HEK293 (cell line): ENCODE data around the gene GAST.

Experiments
- CTCF ChIA-PET: fragments of 350-600 bp; formaldehyde crosslinking; extraction: SDS; loops from one replicate; lab custom pipeline; 2021; ENCODE audit warnings: antibody characterized with exemption; lab: Yijun Ruan, JAX
- POLR2A ChIA-PET: fragments of 300-600 bp; formaldehyde crosslinking; extraction: SDS; loops from one replicate; lab custom pipeline; 2020; ENCODE audit warnings: antibody characterized with exemption, inconsistent platforms; lab: Yijun Ruan, JAX
- H3K27ac ChIP-seq: fragments of 200-500 bp; sonication (Bioruptor generic); 2 replicates; pipeline ENCODE4 v1.5.1; 2014; ENCODE audit warnings: low read depth, low read length, control low read depth, inconsistent platforms; ENCODE audit errors: extremely low read depth
- H3K36me3 ChIP-seq, 2 experiments: fragments of 200-500 bp in 1 of 2; sonication (Bioruptor generic) in 1 of 2; 1 replicate in 1 of 2; 2 replicates in 1 of 2; pipeline ENCODE4 v1.5.1; 2014 to 2017; ENCODE audit warnings: inconsistent platforms in 2 of 2, low read length in 2 of 2; ENCODE audit not compliant: control insufficient read depth in 2 of 2, insufficient read depth in 1 of 2
- H3K4me1 ChIP-seq: fragments of 200-500 bp; sonication (Bioruptor generic); 2 replicates; pipeline ENCODE4 v1.5.1; 2014; ENCODE audit warnings: mild to moderate bottlenecking, low read length, inconsistent platforms; ENCODE audit not compliant: control insufficient read depth, insufficient read depth
- H3K4me3 ChIP-seq: 2 replicates; pipeline ENCODE4 v1.5.1; 2011; ENCODE audit warnings: low read depth, mild to moderate bottlenecking, control low read depth, low read length, moderate library complexity
- H3K9me3 ChIP-seq: fragments of 200-500 bp; sonication (Bioruptor generic); 2 replicates; pipeline ENCODE4 v1.5.1; 2014; ENCODE audit warnings: low read depth, low read length, inconsistent platforms; ENCODE audit not compliant: control insufficient read depth, insufficient read depth
- BCL6B ChIP-seq: fragments of 450-650 bp; formaldehyde crosslinking; IDR thresholded peaks from 2 replicates; pipeline ENCODE4 v1.5.1; 2017; ENCODE audit warnings: missing biosample characterization, missing genetic modification characterization
- ELK4 ChIP-seq: IDR thresholded peaks from 2 replicates; pipeline ENCODE4 v1.6.1; 2011; ENCODE audit warnings: mild to moderate bottlenecking, low read depth, low read length, borderline replicate concordance
- IKZF3 ChIP-seq: fragments of 450-650 bp; IDR thresholded peaks from 2 replicates; pipeline ENCODE4 v1.5.0; 2018; ENCODE audit warnings: missing biosample characterization, mild to moderate bottlenecking, missing genetic modification characterization, moderate library complexity
- PRDM1 ChIP-seq: fragments of 450-650 bp; formaldehyde crosslinking; IDR thresholded peaks from 2 replicates; pipeline ENCODE4; 2016; ENCODE audit warnings: missing biosample characterization, missing genetic modification characterization
- TSHZ1 ChIP-seq: fragments of 450-650 bp; formaldehyde crosslinking; IDR thresholded peaks from 2 replicates; pipeline ENCODE4 v1.5.1; 2016; ENCODE audit warnings: missing biosample characterization, missing genetic modification characterization, borderline replicate concordance
- YY2 ChIP-seq: fragments of 450-650 bp; formaldehyde crosslinking; IDR thresholded peaks from 2 replicates; pipeline ENCODE4 v1.5.1; 2016; ENCODE audit warnings: missing biosample characterization, missing genetic modification characterization
- ZBTB17 ChIP-seq: fragments of 450-650 bp; formaldehyde crosslinking; IDR thresholded peaks from 2 replicates; pipeline ENCODE4 v1.5.1; 2016; ENCODE audit warnings: missing biosample characterization, missing genetic modification characterization
- ZBTB49 ChIP-seq: fragments of 450-650 bp; formaldehyde crosslinking; IDR thresholded peaks from 2 replicates; pipeline ENCODE4 v1.5.1; 2016; ENCODE audit warnings: missing biosample characterization, missing genetic modification characterization, low read depth
- ZNF324 ChIP-seq: fragments of 450-650 bp; formaldehyde crosslinking; IDR thresholded peaks from 2 replicates; pipeline ENCODE4 v1.5.1; 2016; ENCODE audit warnings: missing biosample characterization, missing genetic modification characterization
- ZNF341 ChIP-seq: fragments of 450-650 bp; formaldehyde crosslinking; IDR thresholded peaks from 2 replicates; pipeline ENCODE4; 2016; ENCODE audit warnings: low read depth, missing biosample characterization, missing genetic modification characterization
- ZNF366 ChIP-seq: fragments of 450-650 bp; formaldehyde crosslinking; conservative IDR thresholded peaks from 2 replicates; pipeline ENCODE4 v1.5.1; 2016; ENCODE audit warnings: missing biosample characterization, missing genetic modification characterization
- ZNF521 ChIP-seq: fragments of 450-650 bp; formaldehyde crosslinking; IDR thresholded peaks from 2 replicates; pipeline ENCODE4 v1.5.1; 2017; ENCODE audit warnings: missing biosample characterization, mild to moderate bottlenecking, missing genetic modification characterization
- ZNF580 ChIP-seq: fragments of 450-650 bp; formaldehyde crosslinking; IDR thresholded peaks from 2 replicates; pipeline ENCODE4 v1.5.1; 2016; ENCODE audit warnings: missing biosample characterization, missing genetic modification characterization
- ZNF747 ChIP-seq: fragments of 450-650 bp; formaldehyde crosslinking; IDR thresholded peaks from 2 replicates; pipeline ENCODE4 v1.5.1; 2016; ENCODE audit warnings: missing biosample characterization, missing genetic modification characterization
- ZNF776 ChIP-seq: fragments of 450-650 bp; formaldehyde crosslinking; IDR thresholded peaks from 2 replicates; pipeline ENCODE4 v1.5.0; 2017; ENCODE audit warnings: missing biosample characterization, missing genetic modification characterization, borderline replicate concordance
- ZNF777 ChIP-seq: fragments of 450-650 bp; formaldehyde crosslinking; IDR thresholded peaks from 2 replicates; pipeline ENCODE4 v1.5.1; 2017; ENCODE audit warnings: missing biosample characterization, missing genetic modification characterization, borderline replicate concordance
- ZSCAN4 ChIP-seq: fragments of 450-650 bp; formaldehyde crosslinking; IDR thresholded peaks from 2 replicates; pipeline ENCODE4 v1.5.1; 2017; ENCODE audit warnings: missing biosample characterization, missing genetic modification characterization

GAST gene

GRCh38 chr17:41735744-41736143 is 23.6 kb downstream of the GAST start:
- Histone ChIP-seq H3K4me3 (no peak overlapping the region), H3K9me3 (no peaks in the 10 kb centered on the region), H3K4me1 (peaks cover 2% of the 10 kb centered on the region; the same call in 1 of the 2 replicates), H3K27ac (no peak overlapping the region), H3K36me3 (peaks cover 0 to 6% of the 10 kb centered on the region in 2 experiments; a peak in 1 of 3 replicates)
- TF ChIP-seq PRDM1 (tag by site-specific recombination) (0 out of 2 replicates have a peak, but pooled peaks have one; percentile 63), ZNF324 (tag by site-specific recombination) (no peak)
- POLR2A ChIA-PET: interaction anchor here (0.9 to 2.4 kb wide), 6 partner anchors 22 to 231 kb away, joined by 3 to 14 read pairs (median 4); partner anchors contain the start of genes CNP, EIF1 and JUP
- CTCF ChIA-PET: interaction anchor here (0.5 to 3.3 kb wide), 5 partner anchors 40 to 223 kb away, joined by 3 to 51 read pairs (median 6); no protein-coding TSS in a partner anchor

GRCh38 chr17:41736983-41737679 is 25.0 kb downstream of the GAST start:
- TF ChIP-seq ZNF776 (tag by site-specific recombination) (no peak), PRDM1 (tag by site-specific recombination) (peak; percentile 62; the same call in 1 of the 2 replicates), YY2 (no peak), ZNF580 (tag by site-specific recombination) (peak; percentile 16; the same call in 1 of the 2 replicates), ZSCAN4 (tag by site-specific recombination) (no peak), ZNF366 (tag by site-specific recombination) (peak; percentile 85)
- TF ChIP-seq, all 188 proteins: peak for 3
- ChIA-PET CTCF (interaction anchor here (0.6 to 3.3 kb wide), 42 partner anchors 10 to 1976 kb away, joined by 3 to 51 read pairs (median 4); partner anchors contain the start of genes JUP, KLHL10 and P3H4), POLR2A (interaction anchor here (0.6 to 1.9 kb wide), 8 partner anchors 48 to 222 kb away, joined by 3 to 17 read pairs (median 4); partner anchors contain the start of genes EIF1 and JUP)
- H3K27ac ChIP-seq: no peak overlapping the region
- H3K36me3 ChIP-seq: no peaks in the 10 kb centered on the region
- H3K4me1 ChIP-seq: peaks cover 2% of the 10 kb centered on the region; the same call in 1 of the 2 replicates
- no peak overlapping the region for H3K4me3 ChIP-seq
- no peaks in the 10 kb centered on the region for H3K9me3 ChIP-seq

GRCh38 chr17:41737680-41738023 is 25.5 kb downstream of the GAST start:
- CTCF ChIA-PET: interaction anchor here (0.6 to 3.3 kb wide), 38 partner anchors 10 to 1315 kb away, joined by 3 to 51 read pairs (median 4); partner anchors contain the start of genes JUP, KLHL10 and P3H4
- Histone ChIP-seq H3K4me1 (peaks cover 2% of the 10 kb centered on the region; the same call in 1 of the 2 replicates), H3K27ac (no peak overlapping the region), H3K36me3 (no peaks in the 10 kb centered on the region), H3K4me3 (no peak overlapping the region), H3K9me3 (no peaks in the 10 kb centered on the region)
- TF ChIP-seq IKZF3 (no peak), BCL6B (no peak), ZNF521 (tag by site-specific recombination) (no peak), ZNF747 (no peak), ZNF341 (tag by site-specific recombination) (peak; percentile 15; the same call in 1 of the 2 replicates), ZNF777 (no peak), ZBTB17 (tag by site-specific recombination) (peak; percentile 70), ELK4 (no peak), TSHZ1 (tag by site-specific recombination) (no peak), ZBTB49 (tag by site-specific recombination) (no peak)
- POLR2A ChIA-PET: interaction anchor here (0.6 to 1.9 kb wide), 7 partner anchors 48 to 222 kb away, joined by 3 to 17 read pairs (median 6); partner anchors contain the start of genes EIF1 and JUP
